NCI-H2107 (cell line): ENCODE measurements around the gene ROPN1L.

ENCODE experiments used
- DNase-seq: peaks from one replicate; lab custom pipeline; 2025; lab: John Stamatoyannopoulos, UW

ROPN1L gene

DNA sequence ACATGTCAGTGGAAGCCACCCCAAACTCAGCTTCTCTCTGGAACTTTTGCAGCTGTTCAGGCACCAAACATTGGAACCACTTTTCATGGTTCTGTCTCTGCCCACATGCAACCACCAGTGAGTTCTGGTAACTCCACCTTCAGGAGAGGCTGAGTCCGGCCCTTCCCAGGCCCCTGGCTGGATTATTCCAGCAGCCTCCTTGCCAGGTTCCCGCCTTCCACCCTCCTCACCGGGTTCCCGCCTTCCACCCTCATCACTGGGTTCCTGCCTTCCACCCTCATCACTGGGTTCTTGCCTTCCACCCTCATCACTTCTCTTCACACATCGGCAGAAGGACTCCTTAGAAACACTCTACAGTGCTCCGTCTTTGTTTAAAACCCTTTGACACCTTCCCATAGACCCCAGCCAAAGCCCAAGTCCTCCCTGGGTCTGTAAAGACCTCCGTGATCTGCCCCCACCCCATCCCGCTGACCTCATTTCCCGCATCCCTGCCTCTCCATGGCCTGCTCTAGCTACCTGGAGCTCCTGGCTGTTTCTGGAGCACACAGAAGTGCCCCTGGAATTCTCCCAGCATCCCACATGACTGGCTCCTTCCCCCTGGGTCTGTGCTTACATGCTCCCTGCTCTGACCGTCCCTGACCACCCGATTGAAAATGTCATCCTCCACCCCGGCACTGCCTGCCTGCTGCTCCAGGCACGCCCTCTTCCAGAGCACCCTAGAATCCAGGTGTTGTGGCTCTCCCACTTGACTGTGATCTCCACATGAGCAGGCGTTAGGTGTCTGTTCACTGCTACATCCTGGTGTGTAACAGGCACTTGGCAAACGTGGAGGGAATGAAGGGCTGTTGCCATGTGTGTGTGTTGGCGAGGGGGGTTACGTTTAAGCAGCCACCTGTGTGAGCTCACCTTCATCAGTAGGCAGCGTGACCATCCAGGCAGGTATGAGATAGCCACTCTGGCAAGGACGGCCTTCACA, 17.7 kb downstream of the ROPN1L start:
- DNase-seq = no peak

DNA sequence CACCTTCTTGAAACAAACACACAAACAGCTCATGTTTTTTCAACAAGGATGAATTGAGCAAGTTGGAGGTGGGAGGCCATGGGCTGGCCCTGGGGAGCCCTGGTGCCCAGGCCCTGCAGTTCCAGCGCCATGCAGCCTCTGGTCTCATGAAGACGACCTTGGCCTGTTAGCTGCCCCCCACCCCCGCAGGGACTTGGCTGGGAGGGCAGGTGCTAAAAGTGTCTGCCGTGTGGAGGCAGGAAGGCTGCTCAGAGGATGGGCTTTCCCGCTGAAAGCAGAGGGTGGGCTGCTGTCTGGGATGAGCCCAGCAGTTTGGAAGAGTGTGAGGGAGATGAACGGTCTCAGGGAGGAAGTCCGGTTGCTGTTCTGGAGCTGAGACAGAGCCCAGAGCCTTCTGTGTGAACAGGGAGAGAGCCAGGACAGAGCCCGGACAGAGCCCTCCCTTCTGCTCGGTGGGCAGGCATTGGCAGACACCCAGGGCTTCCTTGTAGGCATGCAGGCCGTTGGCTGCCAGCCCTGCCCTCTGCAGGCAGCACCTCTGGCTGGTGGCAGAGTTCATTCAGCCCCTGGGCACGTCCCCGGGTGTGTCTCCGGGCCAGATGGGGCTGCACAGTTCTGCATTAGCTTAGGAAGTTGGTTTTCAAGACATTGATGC, 18.7 kb downstream of the ROPN1L start:
- no peak for DNase-seq

DNA sequence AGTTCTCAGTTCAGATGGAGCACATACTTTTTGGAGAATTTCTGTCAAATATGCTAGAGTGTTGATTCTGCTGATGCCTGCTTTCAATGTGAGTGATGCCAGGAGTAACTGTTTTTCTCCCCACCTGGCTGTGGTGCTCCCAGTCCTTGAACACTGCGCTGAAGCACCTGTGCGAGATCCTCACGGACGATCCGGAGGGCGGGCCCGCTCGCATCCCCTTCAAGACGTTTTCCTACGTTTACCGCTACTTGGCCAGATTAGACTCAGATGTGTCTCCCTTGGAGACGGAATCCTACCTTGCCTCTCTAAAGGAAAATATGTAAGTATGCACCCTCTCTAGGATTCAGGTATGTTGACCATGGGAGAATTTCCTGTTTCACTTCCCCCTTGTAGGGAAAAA, 19.4 kb downstream of the ROPN1L start:
- no peak for DNase-seq

DNA sequence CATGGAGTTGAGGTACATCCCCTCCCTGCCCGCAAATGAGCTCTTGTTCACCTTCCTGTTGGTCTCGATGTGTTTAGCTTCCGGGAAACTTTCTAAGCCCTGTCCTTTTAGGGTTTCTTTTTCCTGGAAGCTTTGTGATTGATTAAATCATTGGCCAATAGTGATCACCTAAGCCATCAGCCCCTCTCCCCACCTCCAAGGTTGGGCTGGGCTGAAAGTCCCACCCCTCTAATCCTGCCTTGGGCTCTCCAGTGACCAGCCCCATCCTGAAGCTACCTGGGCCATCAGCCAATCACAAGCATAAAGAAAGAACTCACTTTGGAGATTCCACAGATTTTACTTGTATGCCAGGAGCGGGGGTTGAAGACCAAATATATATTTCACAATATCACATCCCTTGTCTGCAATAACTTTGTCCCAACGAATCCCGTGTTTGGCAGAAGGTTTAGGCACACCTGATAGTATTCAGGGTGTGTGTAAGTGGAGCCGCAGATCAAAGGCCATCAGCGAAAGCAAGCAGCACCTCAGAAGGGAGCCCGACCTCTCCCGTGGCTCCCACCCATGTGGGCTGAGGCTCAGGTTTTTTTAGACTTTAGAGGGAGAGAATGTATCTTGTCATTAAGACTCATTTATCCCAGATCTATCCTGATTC, 20.4 kb downstream of the ROPN1L start:
- DNase-seq = no peak

DNA sequence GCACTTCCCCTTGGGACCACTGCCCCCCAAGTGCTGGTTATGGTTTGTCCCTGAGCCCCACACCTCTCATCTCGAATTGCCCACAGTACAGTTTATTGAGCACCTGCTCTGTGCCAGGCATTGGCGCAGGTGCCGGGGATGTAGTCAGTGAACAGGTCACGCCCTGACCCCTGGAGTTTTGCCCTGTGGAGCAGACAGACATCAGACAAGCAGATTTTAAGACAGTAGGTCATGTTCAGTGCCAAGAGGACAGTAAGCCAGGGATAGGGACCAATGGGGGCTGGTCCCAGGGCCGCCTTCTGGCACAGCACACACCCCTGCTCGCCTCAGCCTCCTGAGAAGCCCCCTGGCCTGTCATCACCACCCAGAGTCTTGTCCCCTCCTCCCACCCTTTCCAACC, 21.9 kb downstream of the ROPN1L start:
- DNase-seq = no peak

DNA sequence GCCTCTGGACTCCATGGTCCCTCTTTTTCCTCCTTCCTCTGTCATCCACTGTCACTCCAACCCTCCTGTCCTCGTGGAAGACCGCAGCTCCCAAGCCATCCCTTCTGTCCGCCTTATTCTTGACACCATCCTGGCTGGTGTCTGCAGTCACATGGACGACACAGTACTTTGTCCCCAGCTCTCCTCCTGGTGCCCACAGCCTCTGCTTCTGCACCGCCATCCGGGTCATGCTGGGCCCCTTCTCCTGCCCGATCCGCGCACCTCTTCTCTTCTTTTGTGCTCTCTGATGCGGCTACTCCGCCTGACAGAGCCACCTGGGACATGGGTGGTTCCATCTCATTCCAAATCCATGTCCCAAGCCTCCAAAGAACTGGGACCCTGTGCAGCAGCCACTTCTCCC, 22.5 kb downstream of the ROPN1L start:
- DNase-seq = no peak

DNA sequence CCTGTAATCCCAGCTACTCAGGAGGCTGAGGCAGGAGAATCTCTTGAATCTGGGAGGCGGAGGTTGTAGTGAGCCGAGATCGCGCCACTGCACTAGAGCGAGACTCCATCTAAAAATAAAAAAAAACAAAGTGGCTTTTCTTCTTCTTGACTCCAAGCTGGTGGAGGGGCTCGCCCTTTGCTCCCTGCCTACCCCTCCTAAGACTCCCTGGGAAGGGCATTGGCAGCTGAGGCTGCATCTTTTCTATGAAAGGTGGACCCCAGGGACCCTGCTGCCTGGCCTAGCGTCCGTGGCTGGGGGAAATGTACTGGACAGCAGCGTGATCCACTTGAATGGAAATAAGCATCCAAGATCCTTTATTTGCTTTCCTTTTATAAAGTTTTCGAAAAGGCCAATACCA, 24.0 kb downstream of the ROPN1L start:
- no peak for DNase-seq

DNA sequence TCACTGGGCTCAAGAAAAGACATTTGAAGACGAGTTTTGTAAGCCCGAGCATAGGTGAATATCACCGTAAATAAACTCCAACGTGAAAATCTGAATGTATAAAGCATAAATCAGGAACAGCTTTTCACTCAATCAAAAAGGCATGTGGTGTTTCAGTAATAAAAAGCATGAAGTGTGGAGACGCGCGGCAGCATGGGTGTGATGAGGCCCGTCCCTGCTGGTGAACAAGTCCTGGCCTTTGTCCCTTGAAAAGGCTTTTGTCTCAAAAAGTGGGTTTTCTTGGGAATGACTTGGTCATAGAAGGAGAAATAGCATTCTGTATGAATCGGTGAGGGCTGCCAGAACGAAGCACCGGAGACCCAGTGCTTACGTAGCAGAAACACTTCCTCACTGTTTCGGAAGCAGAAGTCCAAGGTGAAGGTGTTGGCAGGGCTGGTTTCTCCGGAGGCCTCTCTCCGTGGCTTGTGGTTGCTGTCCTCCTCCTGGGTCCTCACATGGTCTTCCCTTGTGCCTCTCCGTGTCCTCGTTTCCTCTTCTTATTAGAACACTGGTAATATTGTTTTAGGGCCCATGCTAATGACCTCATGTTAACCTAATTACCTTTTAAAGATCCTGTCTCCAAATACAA, 24.9 kb downstream of the ROPN1L start:
- DNase-seq = no peak

DNA sequence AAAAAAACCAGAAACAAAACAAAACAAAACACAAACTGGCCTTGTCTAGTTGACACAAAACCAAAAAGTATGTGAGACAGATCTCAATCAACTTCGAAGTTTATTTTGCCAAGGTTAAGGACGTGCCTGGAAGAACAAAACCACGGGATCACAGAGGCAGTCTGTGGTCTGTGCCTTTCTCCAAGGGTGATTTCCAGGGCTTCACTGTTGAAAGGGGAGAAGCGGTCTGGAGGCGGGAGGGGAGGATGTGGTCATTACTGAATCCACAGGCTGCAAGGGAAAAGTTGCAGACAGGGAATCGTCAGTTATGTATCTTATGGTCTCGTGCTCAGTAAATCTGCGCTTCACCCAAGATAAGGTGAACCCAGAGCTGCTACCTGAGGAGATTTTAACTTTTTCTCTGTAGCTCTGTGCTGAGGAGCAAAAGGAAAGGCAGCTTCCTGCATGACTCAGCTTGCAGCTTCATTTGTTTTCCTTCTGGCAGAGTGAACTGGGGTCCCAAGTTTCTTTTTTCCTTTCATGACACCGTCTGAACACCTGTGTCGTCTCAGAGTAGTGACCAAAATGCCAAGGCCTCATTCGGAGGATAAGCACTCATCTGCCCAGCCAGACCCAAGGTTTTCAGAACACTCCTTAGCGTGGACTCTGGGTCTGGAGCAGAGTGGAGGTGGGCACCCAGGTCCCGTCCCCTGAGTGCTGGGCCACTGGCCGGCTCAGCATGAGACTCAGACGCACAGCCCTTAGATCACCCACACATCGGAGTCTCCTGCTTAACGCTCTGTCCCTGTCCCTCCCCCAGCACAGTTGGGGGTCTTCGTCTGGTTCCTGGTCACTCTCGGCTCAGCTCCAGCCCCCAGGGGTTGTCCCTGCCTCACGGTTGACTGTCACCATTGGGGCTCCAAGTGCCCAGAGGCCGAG, 25.9 kb downstream of the ROPN1L start:
- DNase-seq = no peak

DNA sequence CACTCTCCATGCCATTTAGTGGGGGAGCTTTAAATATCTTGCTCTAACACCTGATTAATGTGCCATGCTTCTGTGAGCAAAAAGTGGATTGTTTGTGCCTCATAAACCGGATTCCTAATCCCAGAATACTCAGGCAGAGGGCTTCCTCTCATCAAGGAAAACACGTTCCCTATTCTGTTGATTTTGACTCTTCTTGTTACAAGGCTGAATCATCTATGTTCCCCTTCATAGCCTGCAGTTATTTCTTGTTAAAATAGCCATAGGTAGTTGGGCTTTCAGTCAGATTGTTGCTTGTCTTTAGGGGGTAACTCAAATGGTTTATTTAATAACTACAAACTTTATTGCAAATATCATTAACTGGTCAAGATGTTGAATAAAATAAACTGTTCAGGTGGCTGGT, 26.6 kb downstream of the ROPN1L start:
- no peak for DNase-seq

DNA sequence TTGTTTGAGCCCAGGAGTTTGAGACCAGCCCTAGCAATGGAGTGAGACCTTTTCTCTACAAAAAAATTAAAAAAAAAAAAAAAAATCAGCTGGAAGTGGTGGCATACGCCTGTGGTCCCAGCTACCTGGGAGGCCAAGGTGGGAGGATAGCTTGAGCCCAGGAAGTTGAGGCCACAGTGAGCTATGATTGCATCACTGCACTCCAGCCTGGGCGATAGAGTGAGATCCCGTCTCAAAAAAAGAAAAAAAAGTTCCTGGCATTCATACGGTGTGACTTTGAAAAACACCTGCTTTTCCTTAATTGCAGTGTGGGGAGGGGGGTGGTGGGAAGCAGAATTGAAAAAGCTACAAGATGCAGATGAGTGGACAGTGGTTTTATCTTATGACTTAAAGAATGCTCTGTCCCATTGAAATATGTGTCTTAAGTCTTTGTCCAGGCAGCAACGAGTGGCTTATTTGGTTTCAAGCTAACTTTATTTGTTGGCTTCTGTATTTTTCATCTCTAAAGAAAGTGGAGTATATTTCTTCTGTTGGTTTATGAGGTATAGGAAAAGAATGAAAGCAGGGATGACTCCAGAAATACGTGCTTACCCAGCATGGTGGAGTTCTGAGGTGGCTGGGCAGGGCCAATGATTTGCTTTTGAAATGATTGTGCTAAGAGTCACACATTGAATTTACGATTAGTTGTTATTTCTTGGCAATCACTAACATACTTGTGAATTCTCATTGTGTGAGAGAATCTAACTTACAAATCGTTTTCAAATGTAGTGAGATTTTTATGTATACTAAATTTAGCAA, 27.8 kb downstream of the ROPN1L start:
- no peak for DNase-seq

DNA sequence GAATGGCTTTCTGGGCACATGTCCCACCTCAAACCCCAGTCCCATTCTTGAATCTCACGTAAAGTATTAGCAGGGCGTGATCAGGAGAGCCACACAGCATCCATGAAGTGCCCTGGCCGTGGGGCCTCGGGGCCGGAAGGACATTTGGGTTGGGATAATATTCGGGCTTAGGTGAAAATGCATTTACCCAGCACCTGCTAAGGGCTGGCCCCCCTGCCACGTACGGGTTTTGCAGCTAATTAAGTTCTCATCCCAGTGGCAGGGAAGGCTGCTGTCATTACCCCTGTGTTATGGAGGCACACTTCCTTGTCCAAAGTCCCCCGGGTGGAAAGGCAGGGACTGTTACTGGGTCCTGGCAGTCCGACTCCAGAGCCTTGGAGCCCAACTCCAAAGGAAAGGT, 29.0 kb downstream of the ROPN1L start:
- DNase-seq = no peak

DNA sequence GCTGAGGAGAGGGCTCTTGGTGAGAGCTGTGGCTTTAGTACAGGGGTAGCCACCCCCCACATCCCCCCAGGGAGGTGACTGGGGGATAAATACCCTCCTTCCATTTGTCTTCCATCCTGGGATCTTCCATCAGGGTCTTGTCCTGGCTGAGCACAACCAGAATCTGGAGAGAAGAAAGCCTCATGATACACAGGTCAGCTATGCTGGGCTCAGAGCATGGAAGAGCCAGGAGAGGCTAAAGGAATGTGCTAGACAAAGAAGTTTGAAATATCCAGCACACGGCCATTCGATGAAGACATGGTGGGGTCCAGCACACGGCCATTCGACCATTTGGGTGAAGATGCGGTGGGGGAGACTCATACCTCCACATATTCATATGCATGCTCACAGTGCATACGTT, 30.0 kb downstream of the ROPN1L start:
- DNase-seq = no peak

DNA sequence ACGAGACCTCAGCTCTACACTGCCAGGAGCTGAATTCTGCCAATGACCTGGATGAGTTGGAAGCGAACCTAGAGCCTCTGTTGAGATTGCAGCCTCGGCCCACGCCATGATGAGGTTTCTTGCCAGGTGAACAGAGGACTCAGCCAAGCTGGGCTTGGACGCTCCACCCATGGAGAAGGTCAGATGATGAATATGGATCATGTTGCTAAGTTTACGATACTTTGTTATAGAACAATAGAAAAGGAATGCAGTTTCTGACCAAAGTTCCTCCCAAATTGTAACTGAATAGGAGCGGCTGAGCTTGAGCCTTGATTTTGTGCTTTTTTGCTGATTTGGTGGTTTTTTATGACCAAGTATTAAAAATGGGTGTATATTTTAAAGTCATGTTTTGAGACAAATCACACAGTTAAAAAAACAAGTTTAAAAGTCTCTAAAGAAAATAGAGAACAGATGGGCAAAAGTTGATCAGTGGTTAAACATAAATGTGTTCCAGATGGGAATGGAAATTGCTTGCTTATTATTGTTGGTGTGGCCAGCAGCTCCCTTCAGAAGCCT, 32.9 kb downstream of the ROPN1L start:
- no peak for DNase-seq

DNA sequence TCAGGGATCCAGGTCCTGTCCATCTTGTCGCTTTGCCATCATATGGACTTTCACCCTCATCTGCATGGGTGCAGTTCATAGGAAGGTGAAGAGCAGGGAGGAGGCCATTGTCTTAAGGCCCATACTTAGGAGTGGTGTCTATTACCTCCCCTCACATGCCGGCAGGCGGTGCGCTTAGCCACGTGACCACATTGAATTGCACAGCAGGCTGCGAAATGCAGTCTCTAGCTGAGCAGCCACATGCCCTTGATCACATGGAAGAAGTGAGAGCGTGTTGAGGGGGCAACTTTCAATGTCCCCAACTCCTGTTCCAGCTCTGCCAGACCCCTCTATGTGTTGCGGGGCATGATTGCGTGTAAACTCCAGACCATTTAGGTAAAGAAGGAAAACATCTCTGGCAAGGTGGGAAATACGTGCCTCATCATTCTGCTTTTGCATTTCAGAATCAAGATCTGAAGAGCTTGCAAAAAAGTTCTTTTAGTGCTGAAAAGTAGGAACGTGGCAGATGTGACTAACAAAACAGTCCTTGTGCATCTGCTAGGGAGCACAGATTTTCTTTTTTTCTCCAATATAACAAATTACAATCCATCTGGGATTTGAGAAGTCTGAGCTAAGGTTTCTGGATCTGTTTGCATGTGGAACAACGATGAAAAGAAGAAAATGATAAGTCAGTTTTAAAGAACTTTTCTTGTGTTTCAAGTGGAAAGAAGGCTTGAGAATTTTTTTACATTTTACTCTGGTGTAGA, 34.4 kb downstream of the ROPN1L start:
- no peak for DNase-seq

DNA sequence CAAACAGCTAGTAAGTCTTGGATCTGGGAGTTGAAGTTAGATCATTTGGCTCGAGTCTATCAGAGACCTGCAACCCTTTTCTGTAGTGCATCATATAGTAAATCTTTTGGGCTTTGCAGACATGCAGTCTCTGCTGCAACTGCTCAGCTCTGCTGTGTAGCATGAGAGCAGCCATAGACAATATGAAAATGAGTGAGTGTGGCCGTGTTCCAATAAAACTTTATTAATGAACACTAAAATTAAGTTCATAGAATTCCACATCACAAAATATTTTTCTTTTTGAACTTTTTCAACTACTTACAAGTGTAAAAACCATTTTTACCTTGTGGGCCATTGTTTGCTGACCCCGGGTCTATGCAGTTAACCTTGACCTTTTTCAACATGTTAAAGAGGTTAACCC, 35.2 kb downstream of the ROPN1L start:
- DNase-seq = no peak

DNA sequence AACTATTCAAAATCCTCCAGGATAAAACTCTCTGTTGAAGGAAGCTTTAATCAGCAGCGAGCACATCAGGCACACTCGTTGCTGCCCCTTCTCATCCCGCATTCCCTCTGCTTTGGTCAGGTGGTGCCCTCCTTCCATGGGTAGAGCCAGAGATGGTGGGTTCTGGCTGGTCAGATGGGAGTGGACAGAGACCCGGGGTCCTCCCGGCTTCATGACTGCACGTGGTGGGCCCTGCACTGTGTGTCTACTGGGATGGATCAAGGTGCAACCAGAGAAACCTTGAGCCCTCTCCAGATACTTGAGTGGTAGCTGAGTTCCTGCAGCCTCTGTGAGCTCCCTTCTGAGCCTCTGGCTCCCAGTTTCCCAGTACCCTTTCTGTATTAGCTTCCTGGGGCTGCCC, 36.3 kb downstream of the ROPN1L start:
- no peak for DNase-seq

DNA sequence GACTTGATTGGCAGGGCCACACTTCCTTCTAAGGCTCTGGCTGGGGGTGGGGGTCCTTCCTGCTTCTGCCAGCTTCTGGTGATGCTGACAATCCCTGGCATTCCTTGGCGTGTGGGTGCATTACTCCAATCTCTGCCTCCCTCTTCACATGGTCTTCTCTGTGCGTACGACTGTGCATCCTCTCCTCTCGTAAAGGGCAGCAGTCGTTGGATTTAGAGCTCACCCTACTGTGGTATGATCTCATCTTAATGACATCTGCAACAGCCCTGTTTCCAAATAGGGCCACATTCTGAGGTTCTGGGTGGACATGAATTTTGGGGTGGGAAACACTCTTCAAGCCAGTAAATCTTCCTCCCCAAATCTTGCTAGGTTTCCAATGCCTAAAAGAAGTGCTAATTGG, 36.8 kb downstream of the ROPN1L start:
- no peak for DNase-seq

DNA sequence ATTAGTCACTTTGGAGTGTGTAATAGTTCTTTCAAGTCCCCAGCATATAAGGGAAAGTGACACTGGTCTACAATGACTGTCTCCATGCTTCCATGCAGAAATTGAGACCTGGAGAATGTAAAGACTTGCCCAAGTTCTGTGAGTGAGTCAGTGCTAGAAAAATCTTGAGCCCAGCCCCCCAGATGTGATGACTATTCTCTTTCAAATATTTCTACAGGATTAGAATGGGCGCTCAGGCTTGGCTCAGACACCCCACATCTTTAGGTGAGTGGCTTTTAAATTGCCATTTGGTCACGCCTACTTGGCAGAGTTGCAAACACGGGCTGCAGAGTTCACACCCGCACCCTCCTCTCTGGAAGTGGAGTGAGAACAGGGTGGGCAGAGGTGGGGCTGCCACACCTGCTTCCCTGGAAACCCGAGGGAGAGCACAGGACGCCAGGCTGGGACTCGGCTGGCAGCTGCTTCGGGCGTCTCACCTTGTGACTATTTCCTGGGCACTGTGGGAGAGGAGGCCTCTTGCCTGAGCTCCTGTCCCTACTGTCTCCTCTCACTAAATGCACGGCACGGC, 37.6 kb downstream of the ROPN1L start:
- DNase-seq = no peak
